ENCODE data around the gene MARCKSL1.

DNA sequence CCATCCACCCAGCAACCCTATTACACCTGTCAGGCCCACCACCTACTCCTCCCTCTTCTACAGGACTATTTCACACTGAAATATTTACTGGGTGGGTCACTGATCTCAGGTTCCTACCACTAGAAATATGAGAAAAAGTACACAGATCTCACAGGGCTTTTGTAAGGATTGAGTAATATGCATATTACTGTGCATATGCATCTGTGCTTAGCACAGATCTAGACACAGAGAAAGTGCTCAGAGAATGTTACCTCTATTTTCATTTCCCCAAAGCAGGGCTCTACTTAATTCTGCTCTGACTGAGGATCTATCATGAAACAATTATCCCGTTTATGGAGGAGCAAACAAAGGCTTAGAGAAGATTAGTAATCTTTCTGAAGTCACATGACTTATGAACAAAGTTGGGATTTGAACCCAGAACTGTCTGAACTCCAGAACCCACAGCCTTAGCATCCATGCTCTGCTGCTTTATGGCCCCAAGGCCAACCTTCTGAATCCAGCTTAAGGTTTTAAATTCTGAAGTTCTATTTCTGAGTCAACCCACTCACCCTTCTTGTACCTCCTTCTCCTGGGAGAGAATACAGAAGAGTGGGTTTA is 38.1 kb upstream of the MARCKSL1 start:
- TF ChIP-seq, protein P1, sequence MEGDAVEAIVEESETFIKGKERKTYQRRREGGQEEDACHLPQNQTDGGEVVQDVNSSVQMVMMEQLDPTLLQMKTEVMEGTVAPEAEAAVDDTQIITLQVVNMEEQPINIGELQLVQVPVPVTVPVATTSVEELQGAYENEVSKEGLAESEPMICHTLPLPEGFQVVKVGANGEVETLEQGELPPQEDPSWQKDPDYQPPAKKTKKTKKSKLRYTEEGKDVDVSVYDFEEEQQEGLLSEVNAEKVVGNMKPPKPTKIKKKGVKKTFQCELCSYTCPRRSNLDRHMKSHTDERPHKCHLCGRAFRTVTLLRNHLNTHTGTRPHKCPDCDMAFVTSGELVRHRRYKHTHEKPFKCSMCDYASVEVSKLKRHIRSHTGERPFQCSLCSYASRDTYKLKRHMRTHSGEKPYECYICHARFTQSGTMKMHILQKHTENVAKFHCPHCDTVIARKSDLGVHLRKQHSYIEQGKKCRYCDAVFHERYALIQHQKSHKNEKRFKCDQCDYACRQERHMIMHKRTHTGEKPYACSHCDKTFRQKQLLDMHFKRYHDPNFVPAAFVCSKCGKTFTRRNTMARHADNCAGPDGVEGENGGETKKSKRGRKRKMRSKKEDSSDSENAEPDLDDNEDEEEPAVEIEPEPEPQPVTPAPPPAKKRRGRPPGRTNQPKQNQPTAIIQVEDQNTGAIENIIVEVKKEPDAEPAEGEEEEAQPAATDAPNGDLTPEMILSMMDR (IDR thresholded peaks at IDR 0.05) = no peak
- no peak for TF ChIP-seq POLR2A (IDR thresholded peaks at IDR 0.05)
- no peak for TF ChIP-seq POLR2AphosphoS5 (IDR thresholded peaks at IDR 0.05)

Data from upper lobe of left lung (tissue), 4 donors.